Cerebellar cortex (tissue), 1 donor: ENCODE results near the gene TENT5C.

Source experiments
- DNase-seq: peaks from one replicate; pipeline ENCODE4 v3.0.0-alpha.2; 2015; ENCODE audit warnings: low spot score

The TENT5C gene

GRCh38 chr1:117613969-117614729 lies 8.3 kb downstream of the TENT5C start:
- no peak for DNase-seq

- no peak for DNase-seq
These were observed 9.6 kb downstream of the TENT5C start for GRCh38 chr1:117615474-117615873.

- DNase-seq: no peak
These were observed 10.5 kb downstream of the TENT5C start for GRCh38 chr1:117616356-117616755.

GRCh38 chr1:117616967-117617366 lies 11.1 kb downstream of the TENT5C start:
- DNase-seq: no peak

- no peak for DNase-seq
These were observed 12.7 kb downstream of the TENT5C start for GRCh38 chr1:117618450-117619122.

- DNase-seq: no peak
These were observed 14.6 kb downstream of the TENT5C start for GRCh38 chr1:117620440-117620839.

GRCh38 chr1:117621316-117621715 lies 15.5 kb downstream of the TENT5C start:
- DNase-seq: no peak

- no peak for DNase-seq
These were observed 16.9 kb downstream of the TENT5C start for GRCh38 chr1:117622726-117623125.

GRCh38 chr1:117623141-117623540 lies 17.3 kb downstream of the TENT5C start:
- DNase-seq: no peak

GRCh38 chr1:117623698-117624097 lies 17.9 kb downstream of the TENT5C start:
- DNase-seq: no peak

GRCh38 chr1:117627546-117628130 lies 21.8 kb downstream of the TENT5C start:
- DNase-seq: no peak

- DNase-seq: no peak
These were observed 22.5 kb downstream of the TENT5C start for GRCh38 chr1:117628343-117628742.

- no peak for DNase-seq
These were observed 24.0 kb downstream of the TENT5C start for GRCh38 chr1:117629625-117630422.

- DNase-seq: no peak
These were observed 24.7 kb downstream of the TENT5C start for GRCh38 chr1:117630423-117630998.

GRCh38 chr1:117631359-117632160 lies 25.7 kb downstream of the TENT5C start:
- no peak for DNase-seq

- DNase-seq: no peak
These were observed 26.6 kb downstream of the TENT5C start for GRCh38 chr1:117632269-117633067.

- DNase-seq: no peak
These were observed 27.2 kb downstream of the TENT5C start for GRCh38 chr1:117633068-117633345.

- DNase-seq: no peak
These were observed 27.6 kb downstream of the TENT5C start for GRCh38 chr1:117633423-117633822.

GRCh38 chr1:117633936-117634335 lies 28.1 kb downstream of the TENT5C start:
- no peak for DNase-seq

- no peak for DNase-seq
These were observed 28.8 kb downstream of the TENT5C start for GRCh38 chr1:117634631-117635030.

GRCh38 chr1:117635805-117636204 lies 30.0 kb downstream of the TENT5C start:
- no peak for DNase-seq
